GM12892 (cell line): ENCODE data around the gene SLC35F1.

ENCODE experiments used
- POLR2A ChIP-seq: IDR thresholded peaks from 2 replicates; pipeline ENCODE4 v1.6.1; 2011; ENCODE audit warnings: low read depth, low read length, control low read depth
- POLR2AphosphoS5 ChIP-seq: IDR thresholded peaks from 2 replicates; pipeline ENCODE4 v1.6.1; 2011; ENCODE audit warnings: low read depth, low read length, control low read depth

DNA sequence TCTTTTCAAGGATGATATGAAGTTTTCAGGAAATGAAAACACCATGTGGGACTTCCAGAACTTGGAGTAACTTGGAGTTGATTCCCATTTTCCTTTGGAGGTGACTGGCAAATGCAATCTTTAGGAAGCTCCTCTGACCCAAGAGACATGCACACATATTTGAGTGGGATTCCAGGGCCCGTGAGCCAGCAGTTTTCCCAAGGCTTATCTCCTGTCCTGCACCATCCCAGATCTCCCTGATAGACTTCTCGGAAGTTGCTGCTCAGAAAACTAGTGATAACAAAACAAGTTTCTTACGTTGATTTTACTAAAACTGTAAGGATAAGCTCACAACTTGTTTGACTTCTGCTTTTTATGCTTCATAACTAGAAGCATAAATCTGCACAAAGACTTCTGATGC is 25.6 kb downstream of the SLC35F1 start:
- TF ChIP-seq POLR2A: no peak
- TF ChIP-seq POLR2AphosphoS5: no peak
